NK-92 (cell line): ENCODE measurements around the gene TMEM33.
"Not testable (repeated sequence)": the region's sequence is repeated elsewhere in the genome, so short reads cannot be mapped to it uniquely, and the experiment has no call there.

Source experiments
- DNase-seq: peaks from one replicate; lab custom pipeline; 2025; ENCODE audit not compliant: unreplicated experiment; lab: John Stamatoyannopoulos, UW

Gene TMEM33

GRCh38 chr4:41934901-41935651, at the start of gene TMEM33:
Gene TMEM33, plus strand, starts transcription at chr4:41935429. Its CDS starts 56 bp downstream, at chr4:41935485.
- DNase-seq = peak; percentile 3

- DNase-seq = no peak
These were observed 49.8 kb upstream of the TMEM33 start for GRCh38 chr4:41885456-41885855.

GRCh38 chr4:41887277-41887676, 48.0 kb upstream of the TMEM33 start:
- no peak for DNase-seq

GRCh38 chr4:41887821-41888686, 47.2 kb upstream of the TMEM33 start:
- DNase-seq = no peak

GRCh38 chr4:41888687-41889074, 46.5 kb upstream of the TMEM33 start:
- DNase-seq = no peak

- no peak for DNase-seq
These were observed 45.9 kb upstream of the TMEM33 start for GRCh38 chr4:41889317-41889716.

GRCh38 chr4:41890085-41890484, 45.1 kb upstream of the TMEM33 start:
- no peak for DNase-seq

- DNase-seq = no peak
These were observed 38.6 kb upstream of the TMEM33 start for GRCh38 chr4:41896648-41897047.

GRCh38 chr4:41897698-41898097, 37.5 kb upstream of the TMEM33 start:
- no peak for DNase-seq

GRCh38 chr4:41909136-41909535, 26.1 kb upstream of the TMEM33 start:
- not testable (repeated sequence) for DNase-seq

GRCh38 chr4:41912546-41912945, 22.7 kb upstream of the TMEM33 start:
- DNase-seq = no peak

GRCh38 chr4:41913509-41913908, 21.7 kb upstream of the TMEM33 start:
- DNase-seq = no peak

- DNase-seq = no peak
These were observed 17.0 kb upstream of the TMEM33 start for GRCh38 chr4:41918278-41918677.

GRCh38 chr4:41920416-41920815, 14.8 kb upstream of the TMEM33 start:
- DNase-seq = not testable (repeated sequence)

- DNase-seq = no peak
These were observed 13.8 kb upstream of the TMEM33 start for GRCh38 chr4:41921476-41921875.

GRCh38 chr4:41927796-41928499, 7.3 kb upstream of the TMEM33 start:
- DNase-seq = no peak

GRCh38 chr4:41930139-41930831, 4.9 kb upstream of the TMEM33 start:
- no peak for DNase-seq

GRCh38 chr4:41932988-41933387, 2.2 kb upstream of the TMEM33 start:
- no peak for DNase-seq

GRCh38 chr4:41933997-41934503, 1.2 kb upstream of the TMEM33 start:
- DNase-seq = no peak

- no peak for DNase-seq
These were observed 722 bp upstream of the TMEM33 start for GRCh38 chr4:41934514-41934900.

GRCh38 chr4:41935652-41936021, 408 bp downstream of the TMEM33 start:
- no peak for DNase-seq
